GM18858 (cell line): ENCODE data around the gene KIR2DL1.
"Not testable (repeated sequence)": the region's sequence is repeated elsewhere in the genome, so short reads cannot be mapped to it uniquely, and the experiment has no call there.

Experiments used
- ATAC-seq: cut with Tn5 transposase; IDR thresholded peaks from one replicate; pipeline ENCODE4 v1.9.1; 2021; ENCODE audit not compliant: unreplicated experiment

The KIR2DL1 gene

GRCh38 chr19:54769646-54770045 is at the start of gene KIR2DL1:
TSS of gene KIR2DL1 (plus strand) at chr19:54769793. CDS start at chr19:54769851, 58 bp downstream.
- ATAC-seq = not testable (repeated sequence)

DNA sequence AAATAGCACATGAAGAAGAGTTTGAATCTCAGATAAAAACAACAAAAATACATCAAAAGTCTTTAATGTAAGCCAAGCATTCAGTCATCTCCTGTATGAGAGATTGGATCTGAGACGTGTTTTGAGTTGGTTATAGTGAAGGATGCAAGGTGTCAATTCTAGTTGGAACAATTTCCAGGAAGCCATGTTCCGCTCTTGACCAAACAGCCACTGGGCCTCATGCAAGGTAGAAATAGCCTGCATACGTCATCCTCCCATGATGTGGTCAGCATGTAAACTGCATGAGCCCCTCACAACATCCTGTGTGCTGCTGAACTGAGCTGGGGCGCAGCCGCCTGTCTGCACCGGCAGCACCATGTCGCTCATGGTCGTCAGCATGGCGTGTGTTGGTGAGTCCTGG is 45.5 kb upstream of the KIR2DL1 start, which contains the start of gene KIR3DL3:
Gene KIR3DL3, plus strand, starts transcription at position 301 of the 400 bp plus-strand sequence. Its CDS starts 55 bp downstream, at position 356.
- no peak for ATAC-seq

- ATAC-seq = no peak
These were observed 44.9 kb upstream of the KIR2DL1 start for GRCh38 chr19:54724644-54725043.

DNA sequence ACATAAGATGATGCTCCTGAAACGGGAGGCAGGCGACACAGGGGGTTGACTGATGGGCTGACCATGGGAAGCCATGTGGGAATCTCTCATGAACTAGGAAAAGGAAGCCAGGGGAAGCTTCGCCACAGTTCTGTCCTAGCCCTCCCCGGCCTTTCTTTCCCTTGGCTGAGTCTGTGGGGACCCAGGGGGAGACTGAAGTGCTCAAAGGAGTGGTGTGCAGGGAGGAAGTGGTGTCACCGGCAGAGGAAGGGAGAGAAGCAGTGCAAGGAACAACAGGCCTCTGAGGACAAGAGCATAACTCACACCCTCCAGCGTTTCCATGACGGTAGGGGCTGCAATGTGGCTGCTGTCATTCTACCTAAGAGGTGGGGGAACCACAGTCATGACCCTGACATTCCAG is 44.3 kb upstream of the KIR2DL1 start:
- no peak for ATAC-seq

- ATAC-seq = no peak
These were observed 42.0 kb upstream of the KIR2DL1 start for GRCh38 chr19:54727562-54727961.

GRCh38 chr19:54728167-54728566 is 41.4 kb upstream of the KIR2DL1 start:
- no peak for ATAC-seq

DNA sequence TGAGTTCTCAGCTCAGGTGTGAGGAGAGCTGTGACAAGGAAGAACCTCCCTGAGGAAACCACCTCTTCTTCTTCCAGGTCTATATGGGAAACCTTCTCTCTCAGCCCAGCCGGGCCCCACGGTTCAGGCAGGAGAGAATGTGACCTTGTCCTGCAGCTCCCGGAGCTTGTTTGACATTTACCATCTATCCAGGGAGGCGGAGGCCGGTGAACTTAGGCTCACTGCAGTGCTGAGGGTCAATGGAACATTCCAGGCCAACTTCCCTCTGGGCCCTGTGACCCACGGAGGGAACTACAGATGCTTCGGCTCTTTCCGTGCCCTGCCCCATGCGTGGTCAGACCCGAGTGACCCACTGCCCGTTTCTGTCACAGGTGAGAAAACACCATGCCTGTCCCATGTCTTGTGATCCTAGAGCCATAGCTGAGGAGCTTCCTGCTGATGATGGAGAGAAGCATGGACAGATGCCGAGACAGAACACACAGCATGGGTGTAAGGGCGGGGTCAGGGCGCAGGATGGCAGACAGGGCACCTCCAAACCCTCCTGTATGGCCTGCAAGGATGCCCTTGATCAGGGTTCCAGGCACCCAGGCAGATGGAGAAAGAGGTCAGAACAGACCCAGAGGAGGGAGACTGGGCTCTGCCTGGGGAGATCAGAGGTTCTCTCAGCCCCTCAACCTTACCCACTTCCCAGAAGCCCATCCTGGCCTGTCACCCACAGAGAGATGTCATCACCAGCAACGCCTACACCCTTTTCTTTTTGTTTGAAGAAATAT is 40.0 kb upstream of the KIR2DL1 start:
- no peak for ATAC-seq

- no peak for ATAC-seq
These were observed 38.4 kb upstream of the KIR2DL1 start for GRCh38 chr19:54731191-54731590.

DNA sequence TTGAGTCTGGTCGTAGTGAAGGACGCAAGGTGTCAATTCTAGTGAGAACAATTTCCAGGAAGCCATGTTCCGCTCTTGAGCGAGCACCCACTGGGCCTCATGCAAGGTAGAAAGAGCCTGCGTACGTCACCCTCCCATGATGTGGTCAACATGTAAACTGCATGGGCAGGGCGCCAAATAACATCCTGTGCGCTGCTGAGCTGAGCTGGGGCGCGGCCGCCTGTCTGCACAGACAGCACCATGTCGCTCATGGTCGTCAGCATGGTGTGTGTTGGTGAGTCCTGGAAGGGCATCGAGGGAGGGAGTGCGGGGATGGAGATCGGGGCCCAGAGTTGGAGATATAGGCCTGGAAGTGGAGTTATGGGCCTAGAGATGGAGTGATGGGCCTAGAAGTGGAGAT is 31.3 kb upstream of the KIR2DL1 start, which contains the start of gene KIR2DL3:
Gene KIR2DL3, plus strand, starts transcription at position 208 of the 400 bp plus-strand sequence. Its CDS starts 33 bp downstream, at position 241.
- ATAC-seq = not testable (repeated sequence)

DNA sequence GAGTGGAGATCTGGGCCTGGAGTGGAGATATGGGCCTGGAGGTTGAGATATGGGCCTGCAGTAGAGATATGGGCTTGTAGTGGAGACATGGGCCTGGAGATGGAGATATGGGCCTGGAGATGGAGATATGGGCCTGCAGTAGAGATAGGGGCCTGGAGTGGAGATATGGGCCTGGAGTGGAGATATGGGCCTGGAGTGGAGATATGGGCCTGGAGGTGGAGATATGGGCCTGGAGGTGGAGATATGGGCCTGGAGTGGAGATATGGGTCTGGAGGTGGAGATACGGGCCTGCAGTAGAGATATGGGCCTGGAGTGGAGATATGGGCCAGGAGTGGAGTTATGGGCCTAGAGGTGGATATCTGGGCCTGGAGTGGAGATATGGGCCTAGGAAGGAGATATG is 30.9 kb upstream of the KIR2DL1 start:
- no peak for ATAC-seq

- no peak for ATAC-seq
These were observed 29.8 kb upstream of the KIR2DL1 start for GRCh38 chr19:54739587-54740497.

DNA sequence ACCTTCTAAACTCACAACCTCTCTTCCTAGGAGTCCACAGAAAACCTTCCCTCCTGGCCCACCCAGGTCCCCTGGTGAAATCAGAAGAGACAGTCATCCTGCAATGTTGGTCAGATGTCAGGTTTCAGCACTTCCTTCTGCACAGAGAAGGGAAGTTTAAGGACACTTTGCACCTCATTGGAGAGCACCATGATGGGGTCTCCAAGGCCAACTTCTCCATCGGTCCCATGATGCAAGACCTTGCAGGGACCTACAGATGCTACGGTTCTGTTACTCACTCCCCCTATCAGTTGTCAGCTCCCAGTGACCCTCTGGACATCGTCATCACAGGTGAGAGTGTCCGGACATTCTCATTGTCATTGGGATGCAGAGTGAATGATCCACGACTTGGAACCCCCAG is 27.6 kb upstream of the KIR2DL1 start:
- not testable (repeated sequence) for ATAC-seq

- not testable (repeated sequence) for ATAC-seq
These were observed 25.5 kb upstream of the KIR2DL1 start for GRCh38 chr19:54744080-54744479.

DNA sequence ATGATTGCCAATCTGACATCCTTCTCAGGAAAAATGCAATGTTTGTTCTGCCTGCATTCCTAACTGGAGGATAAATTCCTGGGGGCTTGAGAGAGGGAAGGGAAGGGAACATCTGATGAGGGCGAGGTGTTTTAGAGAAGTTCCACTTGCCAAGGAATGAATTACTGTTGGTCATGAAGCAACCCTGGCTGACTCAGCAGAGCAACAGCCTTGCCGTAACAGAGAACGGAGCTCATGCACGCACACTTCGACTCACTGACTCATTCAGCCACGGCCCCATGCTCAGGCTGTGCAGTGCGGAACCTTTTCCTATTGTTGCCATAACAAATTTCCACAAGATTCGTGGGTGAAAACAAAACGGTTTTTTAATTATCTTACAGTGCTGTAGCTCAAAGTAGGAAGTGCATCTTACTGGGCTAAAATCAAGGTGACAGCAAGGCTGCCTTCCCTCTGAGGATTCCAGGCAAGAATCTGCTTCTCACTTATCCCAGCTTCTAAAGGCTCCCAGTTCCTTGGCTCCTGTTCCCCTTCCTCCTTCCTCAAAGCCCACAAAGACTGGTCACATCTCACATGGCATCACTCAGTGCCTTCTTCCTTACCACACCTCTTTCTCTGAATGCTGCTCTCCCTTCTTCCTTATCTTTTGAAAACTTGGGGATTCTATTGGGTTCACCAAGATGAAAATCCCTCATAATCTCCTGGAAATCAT is 21.8 kb upstream of the KIR2DL1 start:
- not testable (repeated sequence) for ATAC-seq

- not testable (repeated sequence) for ATAC-seq
These were observed 19.3 kb upstream of the KIR2DL1 start for GRCh38 chr19:54750276-54750675.

- ATAC-seq = not testable (repeated sequence)
These were observed 13.1 kb upstream of the KIR2DL1 start for GRCh38 chr19:54756204-54757110.

- not testable (repeated sequence) for ATAC-seq
These were observed 11.0 kb upstream of the KIR2DL1 start for GRCh38 chr19:54758577-54758976.

GRCh38 chr19:54764219-54764618 is 5.4 kb upstream of the KIR2DL1 start:
- ATAC-seq = not testable (repeated sequence)

- not testable (repeated sequence) for ATAC-seq
These were observed 3.1 kb upstream of the KIR2DL1 start for GRCh38 chr19:54766464-54766863.

- ATAC-seq = not testable (repeated sequence)
These were observed 918 bp downstream of the KIR2DL1 start for GRCh38 chr19:54770511-54770910.
